Measurements from ENCODE around the gene NSMCE4A. TPM values are rescaled to one million over a fixed set of nuclear protein-coding genes. Genes with fewer than 3 reads are reported as not detected.

The NSMCE4A gene
- total and polyA plus RNA-seq, 2 of the 8 experiments (the other 6 are each of a cell fraction or from before 2014, with no cell fraction given) = 48.6 to 66.0 TPM

- FAIRE-seq = no peak
- Histone ChIP-seq H2BK20ac (ENCODE audit: low read length) (no peak within 1 kb of the TSS), H3K4me2 (ENCODE audit: insufficient read depth in 1 of 2, low read depth in 2 of 2, low read length in 2 of 2) (no peak within 1 kb of the TSS), H3K27ac (ENCODE audit: low read depth, low read length) (no peak within 1 kb of the TSS), H4K5ac (ENCODE audit: insufficient read length, low read depth, low read length) (no peak within 1 kb of the TSS), H4K91ac (replicated peaks; ENCODE audit: insufficient read length, low read length) (no peak within 1 kb of the TSS), H4K8ac (ENCODE audit: extremely low read depth, insufficient read depth, low read length) (no peak within 1 kb of the TSS), H3K79me1 (ENCODE audit: low read depth, low read length) (no peaks in the 10 kb centered on the region), H4K20me1 (replicated peaks in 1 of 2; ENCODE audit: control insufficient read depth in 1 of 2, insufficient read depth in 2 of 2, low read length in 2 of 2) (no peaks in the 10 kb centered on the region), H2BK120ac (replicated peaks; ENCODE audit: low read depth, low read length) (no peak within 1 kb of the TSS), H2BK15ac (ENCODE audit: low read length) (no peak within 1 kb of the TSS), H3K4ac (replicated peaks; ENCODE audit: insufficient read length, low read depth, low read length) (no peak within 1 kb of the TSS), H3K56ac (replicated peaks; ENCODE audit: insufficient read length, low read depth, low read length) (no peak within 1 kb of the TSS), H3K4me1 (replicated peaks in 1 of 4; ENCODE audit: control insufficient read depth in 3 of 4, insufficient read depth in 4 of 4, low read length in 3 of 4) (no peaks in the 10 kb centered on the region; a peak in 1 of 7 replicates), H3K79me2 (ENCODE audit: control insufficient read depth in 1 of 2, insufficient read depth in 2 of 2, low read length in 2 of 2) (no peaks in the 10 kb centered on the region), H3K27me3 (replicated peaks in 1 of 4; ENCODE audit: control insufficient read depth in 3 of 4, extremely low read depth in 1 of 4, insufficient read depth in 3 of 4, low read length in 3 of 4) (no peaks in the 10 kb centered on the region), H3K9me3 (ENCODE audit: insufficient read depth in 2 of 2, low read depth in 1 of 2, low read length in 1 of 2) (peaks cover 8 to 12% of the 10 kb centered on the region in 2 experiments), H2AFZ (ENCODE audit: low read length) (no peak within 1 kb of the TSS), H3K23me2 (ENCODE audit: low read depth, low read length) (no peaks in the 10 kb centered on the region; the same call in 1 of the 2 replicates), H3K4me3 (ENCODE audit: extremely low read depth in 1 of 4, insufficient read depth in 2 of 4, low read depth in 3 of 4, low read length in 4 of 4) (no peak within 1 kb of the TSS), H2AK5ac (ENCODE audit: low read depth, low read length) (no peak within 1 kb of the TSS), H2BK12ac (ENCODE audit: low read depth, low read length) (no peak within 1 kb of the TSS), H3K18ac (ENCODE audit: extremely low read depth, low read length) (no peak within 1 kb of the TSS), H2BK5ac (ENCODE audit: low read depth, low read length) (no peak within 1 kb of the TSS), H3K14ac (ENCODE audit: insufficient read length) (no peak within 1 kb of the TSS), H3K9ac (replicated peaks in 1 of 4; ENCODE audit: extremely low read depth in 1 of 4, low read depth in 3 of 4, low read length in 3 of 4) (no peak within 1 kb of the TSS), H3K36me3 (ENCODE audit: control insufficient read depth in 2 of 4, insufficient read depth in 4 of 4, low read length in 3 of 4) (no peaks in the 10 kb centered on the region; a peak in 1 of 8 replicates), H3K23ac (ENCODE audit: insufficient read length) (no peak within 1 kb of the TSS)
- ChIA-PET CTCF (ENCODE audit: partially characterized antibody) (interaction anchor here (0.7 kb wide), 1 partner anchor 27 kb away, joined by 3 read pairs; no protein-coding TSS in a partner anchor), POLR2A (ENCODE audit: partially characterized antibody) (interaction anchor here (0.6 to 1.4 kb wide), 2 partner anchors 13 to 15 kb away, joined by 3 read pairs; partner anchors contain the start of gene NSMCE4A)
- TF ChIP-seq TEAD4 (IDR thresholded peaks at IDR 0.05; ENCODE audit: low read depth, low read length) = peak; percentile 42; the same call in 1 of the 2 replicates
- TF ChIP-seq, protein P1, sequence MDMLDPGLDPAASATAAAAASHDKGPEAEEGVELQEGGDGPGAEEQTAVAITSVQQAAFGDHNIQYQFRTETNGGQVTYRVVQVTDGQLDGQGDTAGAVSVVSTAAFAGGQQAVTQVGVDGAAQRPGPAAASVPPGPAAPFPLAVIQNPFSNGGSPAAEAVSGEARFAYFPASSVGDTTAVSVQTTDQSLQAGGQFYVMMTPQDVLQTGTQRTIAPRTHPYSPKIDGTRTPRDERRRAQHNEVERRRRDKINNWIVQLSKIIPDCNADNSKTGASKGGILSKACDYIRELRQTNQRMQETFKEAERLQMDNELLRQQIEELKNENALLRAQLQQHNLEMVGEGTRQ (IDR thresholded peaks at IDR 0.05; ENCODE audit: low read length) = peak; percentile 69; the same call in 1 of the 2 replicates
- no peak for TF ChIP-seq SP4 (IDR thresholded peaks at IDR 0.05; ENCODE audit: low read length)
- TF ChIP-seq SIRT6 (IDR thresholded peaks at IDR 0.05; ENCODE audit: low read length) = no peak
- DNase-seq (ENCODE audit: low read depth in 1 of 2, low spot score in 2 of 2) = no peak
- 89% methylated on average over 15 of the region's 15 CpGs; no CpG with 5 or more reads in 1 of the 2 experiments for WGBS, 2 experiments (ENCODE audit: extremely low coverage in 1 of 2, insufficient coverage in 1 of 2, insufficient read length in 1 of 2, insufficient replicate concordance in 2 of 2, low coverage in 1 of 2, low lambda C conversion rate in 2 of 2, missing lambda C conversion rate in 1 of 2)
Observed at GRCh38 chr10:121988361-121989324, 13.6 kb upstream of the NSMCE4A start, which contains the start of gene TACC2. Gene TACC2, plus strand, starts transcription at chr10:121989163. Its CDS starts 32,819 bp downstream, at chr10:122021982.

Data from H1 (cell line).